HuH-7 (cell line): Measurements from ENCODE around the gene SCARF2.
"Not testable (repeated sequence)": the region's sequence is repeated elsewhere in the genome, so short reads cannot be mapped to it uniquely, and the experiment has no call there.

Experiments used
- DNase-seq: peaks from one replicate; pipeline ENCODE4 v3.0.0; 2011; ENCODE audit warnings: low spot score

Gene SCARF2

DNA sequence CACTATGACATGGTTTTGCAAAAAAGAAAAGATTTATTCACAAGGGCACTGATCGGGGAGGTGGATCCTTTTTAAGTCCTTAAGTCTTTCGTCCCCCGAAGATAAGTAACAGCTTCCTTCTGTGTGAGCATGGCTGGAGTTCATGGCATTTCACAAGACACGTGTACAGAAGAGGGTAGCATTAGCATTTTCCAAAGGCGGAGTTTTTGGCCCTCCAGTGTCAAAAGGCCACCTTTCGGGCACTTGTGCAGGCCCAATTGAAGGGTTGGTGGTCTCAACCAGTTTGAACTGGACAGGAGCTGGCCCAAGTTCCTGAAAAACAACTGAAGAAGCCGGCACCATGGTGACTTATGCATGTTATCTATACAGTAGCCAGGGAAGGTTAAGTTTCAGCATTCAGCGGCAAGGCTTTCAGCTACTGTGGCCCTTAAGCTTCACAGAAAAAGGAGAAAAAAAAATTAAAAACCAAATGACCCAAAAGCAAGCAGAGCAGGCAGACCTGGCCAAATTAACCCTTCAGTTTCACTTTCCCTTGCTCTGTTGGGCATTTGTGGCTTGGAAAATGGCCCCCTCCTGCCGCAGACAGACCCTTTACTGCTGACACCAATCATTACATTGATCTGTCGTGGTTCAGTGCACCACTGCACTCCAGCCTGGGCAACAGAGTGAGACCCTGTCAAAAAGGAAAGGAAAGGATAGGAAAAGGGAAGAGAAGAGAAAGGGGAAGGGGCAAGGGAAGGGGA lies 25.0 kb downstream of the SCARF2 start:
- no peak for DNase-seq

GRCh38 chr22:20409385-20409784 lies 28.2 kb downstream of the SCARF2 start:
- not testable (repeated sequence) for DNase-seq

- no peak for DNase-seq
These were observed 28.7 kb downstream of the SCARF2 start for GRCh38 chr22:20408891-20409290.

DNA sequence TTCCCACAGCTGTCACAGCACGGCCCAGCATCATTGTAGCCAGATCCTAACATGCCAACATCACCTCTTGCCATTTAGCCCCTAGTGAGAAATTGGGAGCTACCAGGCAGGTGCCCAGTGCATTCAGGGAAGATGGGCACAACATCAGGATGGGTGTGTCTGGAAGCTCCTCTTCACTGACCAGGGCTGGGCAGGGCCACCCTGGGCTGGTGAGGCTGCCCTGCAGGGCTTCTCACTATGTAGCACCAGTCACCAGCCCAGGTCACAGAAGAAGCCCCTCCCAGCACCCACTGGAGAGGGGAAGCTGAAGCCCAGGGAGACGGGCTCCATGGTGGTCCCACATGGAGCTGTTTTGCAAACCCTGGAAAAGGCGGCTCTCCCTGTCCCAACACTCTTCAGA lies 29.8 kb downstream of the SCARF2 start:
- DNase-seq, result no peak

DNA sequence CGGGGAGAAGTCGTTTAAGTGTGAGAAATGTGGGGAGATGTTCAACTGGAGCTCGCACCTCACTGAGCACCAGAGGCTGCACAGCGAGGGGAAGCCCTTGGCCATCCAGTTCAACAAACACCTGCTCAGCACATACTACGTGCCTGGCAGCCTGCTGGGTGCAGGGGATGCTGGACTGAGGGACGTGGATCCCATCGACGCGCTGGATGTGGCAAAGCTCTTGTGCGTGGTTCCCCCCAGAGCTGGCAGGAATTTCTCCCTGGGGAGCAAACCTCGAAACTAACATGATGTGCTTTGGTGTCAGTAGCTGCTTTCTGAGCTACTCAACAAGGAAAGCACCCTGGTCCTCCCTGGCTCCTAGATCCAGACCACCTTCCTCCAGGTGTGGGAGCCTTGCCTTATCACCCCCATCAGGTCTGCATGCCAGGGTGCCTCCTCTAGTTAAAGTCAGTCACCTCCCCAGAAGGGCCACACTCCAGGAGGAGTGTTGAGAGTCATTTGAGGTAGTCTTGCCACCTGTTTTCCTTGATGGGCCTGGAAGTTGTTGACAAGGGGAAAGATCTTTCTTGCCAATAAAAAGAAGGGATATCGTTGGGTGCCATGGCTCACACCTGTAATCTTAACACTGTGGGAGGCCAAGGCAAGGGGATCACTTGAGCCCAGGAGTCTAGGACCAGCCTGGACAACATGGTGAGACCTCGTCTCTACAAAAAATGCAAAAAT lies 30.8 kb downstream of the SCARF2 start:
- no peak for DNase-seq

- no peak for DNase-seq
These were observed 31.5 kb downstream of the SCARF2 start for GRCh38 chr22:20405931-20406685.

DNA sequence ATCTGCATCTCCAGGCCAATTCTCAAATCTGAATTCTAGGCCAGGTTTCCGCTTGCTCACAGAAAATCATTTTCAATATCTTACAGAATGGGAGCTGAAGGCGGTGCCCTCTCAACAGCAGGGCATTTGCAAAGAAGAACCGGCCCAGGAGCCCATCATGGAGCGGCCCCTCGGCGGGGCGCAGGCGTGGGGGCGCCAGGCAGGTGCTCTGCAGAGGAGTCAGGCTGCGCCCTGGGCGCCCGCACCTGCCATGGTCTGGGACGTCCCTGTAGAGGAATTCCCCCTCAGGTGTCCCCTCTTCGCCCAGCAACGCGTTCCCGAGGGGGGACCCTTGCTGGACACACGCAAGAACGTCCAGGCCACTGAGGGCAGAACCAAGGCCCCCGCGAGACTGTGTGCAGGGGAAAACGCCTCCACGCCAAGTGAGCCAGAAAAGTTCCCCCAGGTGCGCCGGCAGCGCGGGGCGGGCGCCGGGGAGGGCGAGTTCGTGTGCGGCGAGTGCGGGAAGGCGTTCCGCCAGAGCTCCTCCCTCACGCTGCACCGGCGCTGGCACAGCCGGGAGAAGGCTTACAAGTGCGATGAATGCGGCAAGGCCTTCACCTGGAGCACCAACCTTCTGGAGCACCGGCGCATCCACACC lies 32.2 kb downstream of the SCARF2 start:
- no peak for DNase-seq

- DNase-seq, result no peak
These were observed 32.7 kb downstream of the SCARF2 start for GRCh38 chr22:20404881-20405280.

- DNase-seq, result no peak
These were observed 33.9 kb downstream of the SCARF2 start for GRCh38 chr22:20403779-20404140.

DNA sequence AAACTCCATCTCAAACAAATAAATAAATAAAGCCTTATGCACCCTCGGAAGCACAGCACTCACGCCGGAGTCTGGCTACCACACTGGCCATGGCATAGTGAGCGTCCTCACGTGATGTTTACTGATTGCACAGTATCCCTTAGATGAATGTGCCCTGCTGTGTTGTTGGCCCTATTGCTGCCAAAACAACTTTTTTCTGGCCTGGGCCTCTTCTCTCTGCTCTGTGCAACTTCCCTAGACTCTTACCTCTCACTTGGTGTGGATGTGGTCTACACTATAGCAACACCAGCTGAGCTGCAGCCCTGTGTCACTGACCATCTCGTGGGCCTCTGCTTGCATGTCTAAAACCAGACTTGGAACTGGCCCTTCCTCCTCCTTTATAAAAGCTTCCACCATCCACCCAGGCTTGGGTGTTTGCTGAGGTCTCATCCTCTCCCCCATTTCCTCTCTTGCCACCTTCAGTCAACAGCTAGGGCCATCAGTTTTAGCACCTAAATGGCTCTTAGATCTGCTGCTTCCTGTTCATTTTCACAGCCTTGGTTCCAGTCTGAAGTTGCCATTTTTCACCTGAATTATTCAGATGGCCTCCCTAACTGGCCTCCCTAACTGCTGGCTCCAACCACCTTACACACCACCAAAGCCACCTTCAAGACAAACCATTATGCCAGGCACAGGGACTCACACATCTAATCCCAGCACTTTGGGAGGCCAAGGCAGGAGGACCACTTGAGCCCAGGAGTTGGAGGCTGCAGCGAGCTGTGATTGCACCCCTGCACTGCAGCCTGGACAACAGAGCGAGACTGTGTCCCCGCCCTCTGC lies 34.5 kb downstream of the SCARF2 start:
- DNase-seq, result no peak

- DNase-seq, result no peak
These were observed 36.1 kb downstream of the SCARF2 start for GRCh38 chr22:20401376-20402014.

- DNase-seq, result no peak
These were observed 36.8 kb downstream of the SCARF2 start for GRCh38 chr22:20400606-20401375.

- no peak for DNase-seq
These were observed 37.6 kb downstream of the SCARF2 start for GRCh38 chr22:20399866-20400605.

- DNase-seq, result no peak
These were observed 39.2 kb downstream of the SCARF2 start for GRCh38 chr22:20398420-20398819.

DNA sequence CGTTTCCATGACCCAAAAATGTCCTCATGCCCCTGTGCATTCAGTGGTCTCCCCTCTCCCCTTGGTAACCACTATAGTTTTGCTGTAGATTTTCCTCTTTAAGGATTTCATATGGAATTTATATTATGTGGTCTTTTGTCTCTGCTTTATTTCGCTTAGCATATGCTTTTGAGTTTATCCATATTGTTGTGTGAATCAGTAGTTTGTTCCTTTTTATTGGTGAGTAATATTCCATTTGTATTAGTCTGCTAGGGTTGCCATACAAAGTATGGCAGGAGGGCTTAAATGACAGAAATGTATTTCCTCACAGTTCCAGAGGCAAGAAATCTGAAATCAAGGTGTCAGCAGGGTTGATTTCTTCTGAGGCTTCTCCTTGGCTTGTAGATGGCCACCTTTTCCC lies 40.1 kb downstream of the SCARF2 start:
- DNase-seq, result no peak

DNA sequence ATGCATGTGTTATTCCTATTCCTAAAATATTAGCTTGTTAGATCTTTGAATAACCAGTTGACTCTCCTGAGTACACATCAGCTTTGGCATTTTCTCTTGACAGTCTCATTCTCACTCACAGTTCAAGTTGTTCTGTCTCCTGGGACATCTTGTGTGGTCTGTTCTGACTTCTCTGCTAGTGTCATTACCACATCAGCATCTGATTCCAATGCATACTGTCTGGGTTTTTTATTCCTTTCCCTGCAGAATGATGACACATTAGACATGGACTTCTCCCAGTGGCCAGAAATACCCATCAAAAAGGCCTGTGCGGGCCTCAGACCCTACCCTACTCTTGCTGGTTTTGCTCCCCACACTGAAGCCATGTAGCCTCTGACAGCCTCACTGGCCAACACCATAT lies 41.0 kb downstream of the SCARF2 start:
- DNase-seq, result no peak

GRCh38 chr22:20395907-20396287 lies 41.7 kb downstream of the SCARF2 start:
- no peak for DNase-seq

DNA sequence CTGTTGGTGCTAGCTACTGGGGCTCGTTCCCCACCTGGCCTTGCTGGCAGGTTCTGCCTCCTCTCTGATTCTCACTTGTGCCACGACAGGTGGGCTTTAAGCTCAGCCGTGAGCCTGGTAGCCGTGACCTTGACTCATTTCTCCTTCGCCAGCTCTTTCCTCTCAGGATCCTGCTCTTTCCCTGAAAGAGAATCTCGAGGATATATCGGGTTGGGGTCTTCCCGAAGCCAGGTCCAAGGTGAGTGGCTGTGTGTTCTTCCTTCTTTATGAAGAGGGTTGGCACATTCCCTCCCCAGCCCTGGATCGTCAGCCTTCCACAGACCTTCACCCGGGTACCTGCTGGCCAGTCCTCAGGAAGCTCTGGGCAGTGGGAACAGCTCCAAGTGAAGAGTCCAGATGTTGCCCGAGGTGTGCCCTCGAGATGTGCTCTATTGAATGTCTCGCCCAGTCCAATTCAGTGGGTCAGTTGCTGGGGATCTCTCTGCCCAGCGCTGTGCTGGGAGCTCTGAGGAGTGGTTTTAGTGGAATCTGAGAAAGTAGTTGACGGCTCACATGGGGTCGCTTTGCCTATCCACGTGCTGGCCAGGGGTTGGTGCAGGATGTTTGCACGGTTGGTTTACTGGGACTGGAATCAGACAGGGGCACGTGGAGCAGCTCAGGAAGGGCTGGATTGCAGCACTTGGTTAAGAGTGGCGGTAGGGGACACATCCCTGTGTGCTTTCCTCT lies 42.3 kb downstream of the SCARF2 start:
- DNase-seq, result no peak
